Lower leg skin (tissue), 4 donors: Measurements from ENCODE around the gene BMP6. TPM values are rescaled to one million over a fixed set of nuclear protein-coding genes. Genes with fewer than 3 reads are reported as not detected.

Experiments
- DNase-seq, 2 donors: peaks; one replicate each; pipeline ENCODE4 v3.0.0-alpha.2; 2019; ENCODE audit warnings: low spot score in 2 of 2
- H3K4me3 ChIP-seq: fragments of 200-600 bp; sonication (generic); 2 replicates; pipeline ENCODE4 v1.5.1; 2017; ENCODE audit warnings: mild to moderate bottlenecking, low read depth; ENCODE audit not compliant: poor library complexity, severe bottlenecking
- POLR2A ChIP-seq, 2 donors: fragments of 450-650 bp; IDR thresholded peaks; one replicate each; pipeline ENCODE4 v1.6.1; 2016 to 2017; ENCODE audit warnings: antibody characterized with exemption in 2 of 2, mild to moderate bottlenecking in 1 of 2, moderate library complexity in 1 of 2
- whole genome bisulfite sequencing, 2 donors: methylation state at CpG; one replicate each; pipeline ENCODE4 v1.1.5; 2018; 5-methylcytosine and 5-hydroxymethylcytosine counted together
- intact Hi-C: fragments of 100-400 bp; cut with DNase I; formaldehyde crosslinking; loops from one replicate; pipeline ENCODE4 v1.15.0; 2023; ENCODE audit warnings: low total_unique reads
- total RNA-seq, 4 donors: library from RNA; depleted of rRNA; stranded (reverse); fragments of >200 nt; gene quantifications; one replicate each; pipeline ENCODE4 v1.1.0, GENCODE V29; 2016
- TF ChIP-seq, protein P1 (sequence below), 3 donors: fragments of 450-650 bp; IDR thresholded peaks; one replicate each; pipeline ENCODE4 v1.5.1; 2016; ENCODE audit warnings: antibody characterized with exemption in 3 of 3, mild to moderate bottlenecking in 3 of 3, moderate library complexity in 2 of 3

The BMP6 gene
- total RNA-seq, 4 donors from 2014 or later = 1.7 to 11.2 (median 6.2) TPM

DNA sequence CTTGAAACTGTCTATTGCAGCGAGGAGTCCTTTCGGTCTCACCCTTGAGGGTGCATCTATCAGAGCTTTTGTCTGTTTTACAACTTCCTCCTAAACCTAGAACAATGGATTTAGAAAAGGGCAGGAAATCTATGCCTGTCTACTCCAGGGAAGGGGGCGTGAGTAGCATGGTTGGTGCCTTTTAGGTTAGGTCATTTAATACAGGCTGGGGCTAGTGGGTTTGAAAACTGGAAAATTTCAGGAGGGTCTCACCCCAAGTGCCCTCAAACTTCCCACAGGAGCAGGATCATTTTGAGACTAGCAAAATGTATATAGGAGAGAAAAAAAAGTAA is 33.5 kb upstream of the BMP6 start:
- no peak for DNase-seq
- intact Hi-C loops = no loop called here
- TF ChIP-seq POLR2A (IDR thresholded peaks at IDR 0.05) = no peak
- TF ChIP-seq, protein P1, sequence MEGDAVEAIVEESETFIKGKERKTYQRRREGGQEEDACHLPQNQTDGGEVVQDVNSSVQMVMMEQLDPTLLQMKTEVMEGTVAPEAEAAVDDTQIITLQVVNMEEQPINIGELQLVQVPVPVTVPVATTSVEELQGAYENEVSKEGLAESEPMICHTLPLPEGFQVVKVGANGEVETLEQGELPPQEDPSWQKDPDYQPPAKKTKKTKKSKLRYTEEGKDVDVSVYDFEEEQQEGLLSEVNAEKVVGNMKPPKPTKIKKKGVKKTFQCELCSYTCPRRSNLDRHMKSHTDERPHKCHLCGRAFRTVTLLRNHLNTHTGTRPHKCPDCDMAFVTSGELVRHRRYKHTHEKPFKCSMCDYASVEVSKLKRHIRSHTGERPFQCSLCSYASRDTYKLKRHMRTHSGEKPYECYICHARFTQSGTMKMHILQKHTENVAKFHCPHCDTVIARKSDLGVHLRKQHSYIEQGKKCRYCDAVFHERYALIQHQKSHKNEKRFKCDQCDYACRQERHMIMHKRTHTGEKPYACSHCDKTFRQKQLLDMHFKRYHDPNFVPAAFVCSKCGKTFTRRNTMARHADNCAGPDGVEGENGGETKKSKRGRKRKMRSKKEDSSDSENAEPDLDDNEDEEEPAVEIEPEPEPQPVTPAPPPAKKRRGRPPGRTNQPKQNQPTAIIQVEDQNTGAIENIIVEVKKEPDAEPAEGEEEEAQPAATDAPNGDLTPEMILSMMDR (IDR thresholded peaks at IDR 0.05) = no peak
- 36 to 38% methylated on average over 3 of the region's 3 CpGs for WGBS, 2 donors
- H3K4me3 ChIP-seq = no peak overlapping the region

DNA sequence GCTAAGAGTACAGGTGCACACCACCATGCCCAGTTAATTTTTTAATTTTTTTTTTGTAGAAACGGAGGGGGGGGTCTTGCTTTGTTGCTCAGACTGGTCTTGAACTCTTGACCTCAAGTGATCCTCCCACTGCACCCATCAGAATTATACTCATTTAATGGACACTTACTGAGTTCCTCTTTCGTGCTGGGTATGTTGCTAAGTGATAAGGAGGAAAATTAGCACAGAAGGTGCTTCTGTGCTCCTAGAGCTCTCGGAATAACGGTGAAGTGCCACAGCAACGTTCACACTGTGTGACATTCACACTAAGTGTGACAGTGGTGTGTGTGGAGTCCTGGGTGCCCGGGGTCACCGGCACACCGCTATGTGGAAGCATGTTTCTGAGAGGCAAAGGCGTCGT is 32.1 kb upstream of the BMP6 start:
- intact Hi-C loops = no loop called here
- H3K4me3 ChIP-seq = no peak overlapping the region
- WGBS, 2 donors = 89 to 92% methylated on average over 10 of the region's 10 CpGs
- no peak for DNase-seq
- TF ChIP-seq, protein P1 (IDR thresholded peaks at IDR 0.05) = no peak
- no peak for TF ChIP-seq POLR2A (IDR thresholded peaks at IDR 0.05)

DNA sequence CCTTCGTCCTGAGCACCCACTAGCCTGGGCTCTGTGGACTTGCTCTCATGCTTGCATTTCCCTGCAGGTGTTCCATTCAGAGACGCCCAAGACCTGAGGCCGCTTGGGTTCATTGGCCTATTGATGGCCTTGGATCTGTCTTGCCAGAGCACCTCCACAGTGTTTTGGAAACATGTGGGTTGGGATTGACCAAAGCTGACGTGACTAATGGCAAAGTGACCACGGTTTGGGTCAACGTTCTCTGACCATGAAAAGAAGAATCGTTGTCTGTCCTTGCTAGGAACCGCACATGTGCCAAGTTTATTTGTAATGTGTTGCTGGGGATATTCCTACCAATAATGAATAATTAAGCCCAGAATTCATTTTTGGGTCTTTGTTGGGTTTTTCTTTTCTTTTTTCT is 29.8 kb upstream of the BMP6 start:
- WGBS, 2 donors = 95 to 97% methylated on average over 8 of the region's 8 CpGs
- DNase-seq = no peak
- intact Hi-C loops = no loop called here
- no peak for TF ChIP-seq POLR2A (IDR thresholded peaks at IDR 0.05)
- TF ChIP-seq, protein P1 (IDR thresholded peaks at IDR 0.05) = no peak
- no peak overlapping the region for H3K4me3 ChIP-seq

DNA sequence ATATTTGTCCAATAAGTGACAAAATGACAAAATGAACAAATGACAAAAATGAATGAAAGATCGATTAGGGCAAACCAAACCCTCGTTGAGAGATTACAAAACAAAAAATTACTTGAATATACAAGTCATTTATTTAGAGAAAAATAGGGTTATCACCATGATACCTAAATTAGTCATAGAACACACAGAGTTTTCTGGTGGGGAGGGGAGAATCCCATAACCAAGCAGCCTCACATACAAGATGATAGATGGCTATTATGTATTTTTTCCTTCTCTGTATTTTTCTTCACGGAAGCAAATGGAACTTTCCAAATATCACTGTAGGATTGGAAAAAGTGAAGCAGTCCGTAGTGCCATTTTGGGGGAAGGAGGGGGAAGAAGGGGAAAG is 28.5 kb upstream of the BMP6 start:
- WGBS, 2 donors = 69 to 73% methylated on average over 4 of the region's 4 CpGs
- no peak overlapping the region for H3K4me3 ChIP-seq
- intact Hi-C loops = no loop called here
- DNase-seq = no peak
- TF ChIP-seq POLR2A (IDR thresholded peaks at IDR 0.05) = no peak
- TF ChIP-seq, protein P1 (IDR thresholded peaks at IDR 0.05) = no peak

DNA sequence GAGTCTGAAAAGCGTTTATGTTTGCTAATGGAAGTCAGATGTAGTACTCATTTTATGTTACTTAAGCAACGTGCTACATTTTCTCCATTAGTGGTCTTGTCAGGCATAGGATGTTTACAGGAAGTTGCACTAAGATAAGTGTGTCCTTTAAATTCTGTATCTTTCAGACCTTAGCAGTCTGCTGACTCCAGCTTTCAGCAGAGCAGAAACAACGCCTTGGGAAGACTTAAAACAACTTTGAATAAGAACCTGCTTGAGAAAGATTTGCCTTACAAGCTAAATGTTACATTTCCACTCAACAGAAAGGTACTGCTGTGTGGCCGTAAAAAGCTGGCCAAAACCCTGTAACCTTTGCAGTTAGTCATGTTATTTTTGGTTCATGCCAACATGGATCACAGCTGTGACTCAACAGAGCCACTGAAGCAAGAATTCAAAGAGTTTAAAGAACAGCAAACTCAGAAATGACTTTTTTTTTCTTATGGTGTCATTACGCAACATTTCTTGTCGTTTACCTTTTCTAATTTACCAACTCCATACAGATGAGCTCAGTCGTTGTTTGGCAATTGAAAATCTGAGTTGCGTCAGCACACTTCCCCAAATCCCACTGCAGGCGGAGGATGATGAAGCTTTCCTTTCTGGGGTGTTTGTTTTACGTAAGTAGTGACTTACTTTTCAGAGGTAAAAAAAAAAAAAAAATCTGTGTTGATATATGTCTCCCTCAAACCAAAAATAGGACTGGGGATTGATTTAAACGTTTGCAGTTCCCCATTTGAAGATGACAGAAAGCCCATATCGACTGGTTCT is 27.9 kb upstream of the BMP6 start:
- DNase-seq = no peak
- H3K4me3 ChIP-seq = no peak overlapping the region
- no peak for TF ChIP-seq POLR2A (IDR thresholded peaks at IDR 0.05)
- TF ChIP-seq, protein P1 (IDR thresholded peaks at IDR 0.05) = no peak
- 51% methylated on average over 12 of the region's 12 CpGs for WGBS, 2 donors
- intact Hi-C loops = no loop called here
